ENCODE measurements around the gene HBS1L.

The HBS1L gene

DNA sequence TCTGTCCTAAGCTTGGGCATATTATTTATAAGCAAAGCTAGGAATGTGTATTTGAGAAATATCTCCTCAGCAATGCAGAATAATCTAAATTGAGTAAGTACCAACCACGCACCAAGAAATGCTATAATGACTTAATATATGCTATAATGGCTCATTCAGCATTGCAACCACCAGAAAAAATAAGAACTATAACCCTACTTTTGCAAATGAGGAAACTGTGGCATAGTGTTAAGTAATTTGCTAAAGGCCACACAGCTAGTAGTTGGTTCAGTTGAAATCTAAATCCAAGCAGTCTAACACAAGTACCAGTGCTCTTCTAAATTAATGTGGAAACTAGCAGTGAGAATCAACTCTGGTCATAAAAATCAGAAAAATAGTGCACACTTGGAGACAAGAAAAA is 35.7 kb downstream of the HBS1L start:
- Histone ChIP-seq H4K20me1 (ENCODE audit: control insufficient read depth, insufficient read depth, low read depth, low read length) (no peaks in the 10 kb centered on the region), H3K79me2 (ENCODE audit: control insufficient read depth, low read length) (peaks cover 10% of the 10 kb centered on the region), H3K27me3 (ENCODE audit: control insufficient read depth, low read length) (no peaks in the 10 kb centered on the region), H3K4me3 (ENCODE audit: low read length) (no peak overlapping the region), H3F3A (ENCODE audit: control insufficient read depth, insufficient read depth) (no peaks in the 10 kb centered on the region; the same call in none of the 2 replicates), H3K36me3 (ENCODE audit: control insufficient read depth, low read length) (peaks cover 7% of the 10 kb centered on the region), H3K9me2 (replicated peaks; ENCODE audit: control insufficient read depth, low read length) (no peaks in the 10 kb centered on the region), H3K9me3 (ENCODE audit: control insufficient read depth, insufficient read depth, low read length) (no peaks in the 10 kb centered on the region), H3K27ac (ENCODE audit: low read depth, low read length) (no peak overlapping the region), H3K4me1 (ENCODE audit: control insufficient read depth, low read length) (no peaks in the 10 kb centered on the region), H3K4me2 (ENCODE audit: low read length) (no peak overlapping the region)
- TF ChIP-seq CTCF (IDR thresholded peaks at IDR 0.05; ENCODE audit: low read depth, low read length, poor library complexity, severe bottlenecking) (no peak), EZH2phosphoT487 (IDR thresholded peaks at IDR 0.05; ENCODE audit: borderline replicate concordance, low read length) (no peak)

DNA sequence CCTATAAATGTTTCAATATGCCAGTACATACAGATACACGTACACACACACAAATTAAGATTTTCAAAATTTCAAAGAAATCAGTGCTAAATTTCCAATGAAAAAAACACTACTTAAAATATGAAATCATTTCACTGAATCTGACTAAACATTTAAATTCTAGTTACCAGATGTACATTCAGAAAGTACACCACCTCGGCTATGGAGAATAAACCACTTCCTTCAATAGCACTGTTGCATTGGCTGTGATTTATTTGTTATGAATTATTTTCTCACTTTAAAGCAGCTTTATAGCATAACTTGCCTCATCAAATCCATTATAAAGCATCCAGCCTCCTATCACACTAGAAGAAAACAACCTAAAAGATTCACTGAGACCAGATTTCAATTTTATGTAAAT is 36.6 kb downstream of the HBS1L start:
- no peak overlapping the region for H3K4me3 ChIP-seq (ENCODE audit: low read length)
- no peak overlapping the region for H3K4me2 ChIP-seq (ENCODE audit: low read length)
- peaks cover 12% of the 10 kb centered on the region for H3K79me2 ChIP-seq (ENCODE audit: control insufficient read depth, low read length)
- no peaks in the 10 kb centered on the region for H3K4me1 ChIP-seq (ENCODE audit: control insufficient read depth, low read length)
- H3K27ac ChIP-seq (ENCODE audit: low read depth, low read length): no peak overlapping the region
- TF ChIP-seq EZH2phosphoT487 (IDR thresholded peaks at IDR 0.05; ENCODE audit: borderline replicate concordance, low read length): no peak
- no peak for TF ChIP-seq CTCF (IDR thresholded peaks at IDR 0.05; ENCODE audit: low read depth, low read length, poor library complexity, severe bottlenecking)
- no peaks in the 10 kb centered on the region; the same call in none of the 2 replicates for H3F3A ChIP-seq (ENCODE audit: control insufficient read depth, insufficient read depth)
- no peaks in the 10 kb centered on the region for H3K27me3 ChIP-seq (ENCODE audit: control insufficient read depth, low read length)
- no peaks in the 10 kb centered on the region for H3K9me2 ChIP-seq (replicated peaks; ENCODE audit: control insufficient read depth, low read length)
- H3K36me3 ChIP-seq (ENCODE audit: control insufficient read depth, low read length): peaks cover 7% of the 10 kb centered on the region
- no peaks in the 10 kb centered on the region for H4K20me1 ChIP-seq (ENCODE audit: control insufficient read depth, insufficient read depth, low read depth, low read length)
- H3K9me3 ChIP-seq (ENCODE audit: control insufficient read depth, insufficient read depth, low read length): no peaks in the 10 kb centered on the region

DNA sequence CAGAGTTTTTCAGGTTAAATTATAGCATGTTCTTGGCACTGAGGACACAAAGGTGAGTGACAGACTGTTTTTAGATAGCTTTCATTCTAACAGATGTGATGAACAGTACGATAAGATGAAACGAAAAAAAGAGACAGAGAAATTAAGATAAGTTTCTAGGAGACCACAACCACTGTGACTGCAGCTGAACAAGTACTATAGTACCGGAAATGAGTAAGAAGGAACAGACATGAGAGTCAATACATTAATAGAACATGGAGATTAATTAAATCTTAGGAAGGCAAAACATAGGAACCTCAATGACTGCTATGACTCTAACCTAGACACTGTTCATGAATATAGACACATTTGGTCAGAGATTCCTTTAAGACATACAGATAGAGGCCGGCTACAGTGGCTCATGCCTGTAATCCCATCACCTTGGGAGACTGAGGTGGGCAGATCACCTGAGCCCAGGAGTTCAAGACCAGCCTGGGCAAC is 40.2 kb downstream of the HBS1L start:
- H3K27me3 ChIP-seq (ENCODE audit: control insufficient read depth, low read length): no peaks in the 10 kb centered on the region
- no peaks in the 10 kb centered on the region for H4K20me1 ChIP-seq (ENCODE audit: control insufficient read depth, insufficient read depth, low read depth, low read length)
- no peaks in the 10 kb centered on the region; the same call in none of the 2 replicates for H3F3A ChIP-seq (ENCODE audit: control insufficient read depth, insufficient read depth)
- TF ChIP-seq CTCF (IDR thresholded peaks at IDR 0.05; ENCODE audit: low read depth, low read length, poor library complexity, severe bottlenecking) (no peak), EZH2phosphoT487 (IDR thresholded peaks at IDR 0.05; ENCODE audit: borderline replicate concordance, low read length) (no peak)
- no peak overlapping the region for H3K4me2 ChIP-seq (ENCODE audit: low read length)
- H3K9me3 ChIP-seq (ENCODE audit: control insufficient read depth, insufficient read depth, low read length): no peaks in the 10 kb centered on the region
- H3K79me2 ChIP-seq (ENCODE audit: control insufficient read depth, low read length): peaks cover 12% of the 10 kb centered on the region
- H3K4me1 ChIP-seq (ENCODE audit: control insufficient read depth, low read length): no peaks in the 10 kb centered on the region
- no peak overlapping the region for H3K4me3 ChIP-seq (ENCODE audit: low read length)
- no peaks in the 10 kb centered on the region for H3K9me2 ChIP-seq (replicated peaks; ENCODE audit: control insufficient read depth, low read length)
- H3K27ac ChIP-seq (ENCODE audit: low read depth, low read length): no peak overlapping the region
- H3K36me3 ChIP-seq (ENCODE audit: control insufficient read depth, low read length): peaks cover 6% of the 10 kb centered on the region; the same call in 1 of the 2 replicates
